ENCODE measurements around the gene CFAP46. TPM values are rescaled to one million over a fixed set of nuclear protein-coding genes. Genes with fewer than 3 reads are reported as not detected.

The CFAP46 gene
- total and polyA plus RNA-seq, 2 of the 4 experiments (the other 2 are of a cell fraction) = 1.3 to 1.8 TPM

DNA sequence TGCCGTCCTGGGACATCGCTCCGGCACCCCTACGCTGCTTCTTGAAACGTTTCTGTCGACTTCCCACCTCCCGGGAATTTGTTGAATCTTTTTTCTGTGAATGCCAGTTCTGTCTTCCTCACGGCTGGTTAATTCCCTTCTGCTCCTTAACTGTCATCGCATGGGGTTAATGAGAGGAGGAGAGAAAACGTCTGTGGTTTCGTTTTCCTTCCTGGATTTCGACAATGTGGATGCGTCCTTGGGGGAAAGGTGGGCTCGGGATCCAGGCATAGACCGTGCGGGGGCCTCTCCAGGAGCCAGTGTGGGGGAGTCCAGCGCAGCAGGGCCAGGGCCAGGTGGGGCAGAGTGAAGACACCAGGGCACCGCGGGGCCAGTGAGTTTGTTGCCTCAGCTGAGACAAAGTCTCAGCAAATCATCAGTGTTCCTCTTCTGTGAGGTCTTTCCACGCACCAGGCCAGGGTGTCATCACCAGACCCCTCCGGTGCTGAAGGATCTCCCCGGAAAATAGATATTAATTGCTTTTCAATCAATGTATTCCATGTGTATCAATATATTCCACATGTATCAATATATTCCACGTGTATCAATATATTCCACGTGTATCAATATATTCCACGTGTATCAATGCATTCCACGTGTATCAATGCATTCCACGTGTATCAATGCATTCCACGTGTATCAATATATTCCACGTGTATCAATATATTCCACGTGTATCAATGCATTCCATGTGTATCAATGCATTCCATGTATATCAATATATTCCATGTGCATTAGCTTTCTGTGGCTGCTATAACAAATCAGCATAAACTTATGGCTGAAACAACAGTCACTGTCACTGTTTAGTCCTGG lies 33.7 kb upstream of the CFAP46 start:
- no peak overlapping the region for H2BK20ac ChIP-seq (ENCODE audit: low read depth, low read length)
- H3K18ac ChIP-seq (ENCODE audit: low read depth, low read length) = no peak overlapping the region
- H3K56ac ChIP-seq (ENCODE audit: extremely low read depth, insufficient read depth, low read length) = no peak overlapping the region
- peak overlapping the region; percentile 37 for H2AFZ ChIP-seq (replicated peaks; ENCODE audit: low read length, poor library complexity)
- H3K27me3 ChIP-seq (ENCODE audit: control insufficient read depth, insufficient read depth, low read length) = peaks cover 42% of the 10 kb centered on the region
- no peak overlapping the region for H4K91ac ChIP-seq (ENCODE audit: insufficient read depth, low read depth, low read length)
- H3K9me3 ChIP-seq (ENCODE audit: control insufficient read depth, insufficient read depth, low read length) = no peaks in the 10 kb centered on the region
- no peaks in the 10 kb centered on the region for H3K9me1 ChIP-seq (ENCODE audit: insufficient read depth, low read length)
- H3K79me1 ChIP-seq (ENCODE audit: low read depth in 1 of 2, low read length in 2 of 2) = no peaks in the 10 kb centered on the region
- DNase-seq = no peak
- no peak overlapping the region for H3K23ac ChIP-seq (ENCODE audit: low read depth, low read length)
- H4K20me1 ChIP-seq (ENCODE audit: insufficient read depth, low read length) = no peaks in the 10 kb centered on the region
- ChIA-PET CTCF (no interaction called here), POLR2A (ENCODE audit: unreplicated experiment) (no interaction called here)
- H3K36me3 ChIP-seq (ENCODE audit: control insufficient read depth, insufficient read depth, low read length) = no peaks in the 10 kb centered on the region
- H3K14ac ChIP-seq (replicated peaks; ENCODE audit: low read depth, low read length) = no peak overlapping the region
- no TSS peak for BruUV-seq (replicated peaks)
- H2AK5ac ChIP-seq (ENCODE audit: low read depth, low read length) = no peak overlapping the region
- H4K8ac ChIP-seq (ENCODE audit: low read depth in 2 of 2, low read length in 2 of 2) = no peak overlapping the region
- H3K9ac ChIP-seq (ENCODE audit: low read depth, low read length) = no peak overlapping the region
- intact Hi-C loops (cut with micrococcal nuclease) (no loop called here), in situ Hi-C loops (cut with MboI; ENCODE audit: low sequenced_read_pairs) (no loop called here), dilution Hi-C loops (cut with HindIII; ENCODE audit: low sequenced_read_pairs, unreplicated experiment) (no loop called here)
- H2BK120ac ChIP-seq (ENCODE audit: low read depth, low read length) = no peak overlapping the region
- WGBS, 2 experiments (ENCODE audit: extremely low coverage in 2 of 2, insufficient read length in 1 of 2) = 46% methylated on average over 6 of the region's 30 CpGs; no CpG with 5 or more reads in 1 of the 2 experiments
- TF ChIP-seq RCOR1 (IDR thresholded peaks at IDR 0.05; ENCODE audit: insufficient replicate concordance, low read length) = no peak
- TF ChIP-seq RAD21 (IDR thresholded peaks at IDR 0.05; ENCODE audit: low read length) = no peak
- no peak for TF ChIP-seq SMC3 (IDR thresholded peaks at IDR 0.05; ENCODE audit: low read depth, low read length)
- no peak for TF ChIP-seq MXI1 (IDR thresholded peaks at IDR 0.05; ENCODE audit: borderline replicate concordance, low read depth, low read length)
- no peak for TF ChIP-seq CEBPB (IDR thresholded peaks at IDR 0.05; ENCODE audit: low read depth, low read length)
- TF ChIP-seq FOS (IDR thresholded peaks at IDR 0.05; ENCODE audit: low read depth, low read length) = no peak
- no peak for TF ChIP-seq POLR2A (IDR thresholded peaks at IDR 0.05; ENCODE audit: low read depth, low read length)
- TF ChIP-seq, protein P1, sequence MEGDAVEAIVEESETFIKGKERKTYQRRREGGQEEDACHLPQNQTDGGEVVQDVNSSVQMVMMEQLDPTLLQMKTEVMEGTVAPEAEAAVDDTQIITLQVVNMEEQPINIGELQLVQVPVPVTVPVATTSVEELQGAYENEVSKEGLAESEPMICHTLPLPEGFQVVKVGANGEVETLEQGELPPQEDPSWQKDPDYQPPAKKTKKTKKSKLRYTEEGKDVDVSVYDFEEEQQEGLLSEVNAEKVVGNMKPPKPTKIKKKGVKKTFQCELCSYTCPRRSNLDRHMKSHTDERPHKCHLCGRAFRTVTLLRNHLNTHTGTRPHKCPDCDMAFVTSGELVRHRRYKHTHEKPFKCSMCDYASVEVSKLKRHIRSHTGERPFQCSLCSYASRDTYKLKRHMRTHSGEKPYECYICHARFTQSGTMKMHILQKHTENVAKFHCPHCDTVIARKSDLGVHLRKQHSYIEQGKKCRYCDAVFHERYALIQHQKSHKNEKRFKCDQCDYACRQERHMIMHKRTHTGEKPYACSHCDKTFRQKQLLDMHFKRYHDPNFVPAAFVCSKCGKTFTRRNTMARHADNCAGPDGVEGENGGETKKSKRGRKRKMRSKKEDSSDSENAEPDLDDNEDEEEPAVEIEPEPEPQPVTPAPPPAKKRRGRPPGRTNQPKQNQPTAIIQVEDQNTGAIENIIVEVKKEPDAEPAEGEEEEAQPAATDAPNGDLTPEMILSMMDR (conservative IDR thresholded peaks at IDR 0.05; ENCODE audit: low read depth, low read length) = no peak
- TF ChIP-seq, protein P2, sequence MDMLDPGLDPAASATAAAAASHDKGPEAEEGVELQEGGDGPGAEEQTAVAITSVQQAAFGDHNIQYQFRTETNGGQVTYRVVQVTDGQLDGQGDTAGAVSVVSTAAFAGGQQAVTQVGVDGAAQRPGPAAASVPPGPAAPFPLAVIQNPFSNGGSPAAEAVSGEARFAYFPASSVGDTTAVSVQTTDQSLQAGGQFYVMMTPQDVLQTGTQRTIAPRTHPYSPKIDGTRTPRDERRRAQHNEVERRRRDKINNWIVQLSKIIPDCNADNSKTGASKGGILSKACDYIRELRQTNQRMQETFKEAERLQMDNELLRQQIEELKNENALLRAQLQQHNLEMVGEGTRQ (IDR thresholded peaks at IDR 0.05; ENCODE audit: low read depth, low read length) = no peak
- no peak overlapping the region for H2BK5ac ChIP-seq (ENCODE audit: low read depth, low read length, poor library complexity, severe bottlenecking)
- H3K4ac ChIP-seq (ENCODE audit: low read depth, low read length) = no peak overlapping the region
- H2BK15ac ChIP-seq (ENCODE audit: low read depth, low read length) = no peak overlapping the region
- no peak overlapping the region for H2AK9ac ChIP-seq (replicated peaks; ENCODE audit: low read depth, low read length, poor library complexity)
- no peak for ATAC-seq (ENCODE audit: low read depth)
- H3K27ac ChIP-seq (ENCODE audit: insufficient read depth, low read length) = no peak overlapping the region
- H4K5ac ChIP-seq (ENCODE audit: low read depth, low read length) = no peak overlapping the region
- H3K4me2 ChIP-seq (ENCODE audit: low read depth, low read length) = no peak overlapping the region
- no peaks in the 10 kb centered on the region for H3K4me1 ChIP-seq (ENCODE audit: control insufficient read depth, insufficient read depth, low read length)
- no peak overlapping the region for H3K4me3 ChIP-seq (ENCODE audit: insufficient read depth, low read depth, low read length)
